ENCODE data around the gene ZNF746.

Gene ZNF746

GRCh38 chr7:149525280-149525679 lies 27.7 kb upstream of the ZNF746 start:
- Histone ChIP-seq H3K4me3 (no peak overlapping the region), H3K27ac (no peak overlapping the region)
- TF ChIP-seq CTCF (IDR thresholded peaks at IDR 0.05), result no peak
- no peak for DNase-seq (ENCODE audit: low spot score)

DNA sequence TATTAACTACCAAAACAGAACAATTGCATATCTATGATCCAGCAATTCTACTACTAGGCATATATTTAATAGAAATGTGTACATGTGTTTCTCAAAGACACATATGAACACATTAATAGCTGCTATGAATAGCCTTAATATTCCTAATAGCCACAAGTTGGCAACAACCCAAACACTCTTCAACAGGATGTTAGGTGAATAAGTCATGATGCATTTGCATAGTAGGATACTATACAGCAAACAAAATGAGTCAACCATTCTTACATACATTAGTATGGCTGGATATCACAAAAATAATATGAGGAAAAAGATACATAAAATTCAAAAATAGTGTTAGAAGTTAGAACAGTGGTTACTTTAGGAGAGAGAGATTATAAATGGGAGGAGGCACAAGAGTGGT lies 26.8 kb upstream of the ZNF746 start:
- no peak for DNase-seq (ENCODE audit: low spot score)
- TF ChIP-seq CTCF (IDR thresholded peaks at IDR 0.05), result no peak
- H3K27ac ChIP-seq, result no peak overlapping the region
- no peak overlapping the region for H3K4me3 ChIP-seq

DNA sequence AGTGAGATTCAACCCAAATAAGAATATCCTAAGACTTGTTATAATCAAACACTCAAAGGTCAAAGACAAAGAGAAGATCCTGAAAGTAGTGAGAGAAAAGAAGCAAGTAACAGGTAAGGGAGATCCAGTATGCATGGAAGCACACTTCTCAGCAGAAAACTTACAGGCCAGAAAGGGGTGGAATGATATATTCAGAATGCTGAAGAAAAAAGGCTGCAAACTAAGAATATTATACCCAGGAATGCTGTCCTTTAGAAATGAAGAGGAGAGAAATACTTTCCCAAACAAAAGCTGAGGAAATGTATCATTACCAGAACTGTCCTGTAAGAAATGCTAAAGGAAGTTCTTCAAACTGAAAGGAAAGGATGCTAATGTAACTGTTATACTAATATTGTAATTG lies 12.6 kb upstream of the ZNF746 start:
- TF ChIP-seq CTCF (IDR thresholded peaks at IDR 0.05), result no peak
- no peak overlapping the region for H3K4me3 ChIP-seq
- no peak for DNase-seq (ENCODE audit: low spot score)
- H3K27ac ChIP-seq, result no peak overlapping the region

GRCh38 chr7:149509774-149510173 lies 12.2 kb upstream of the ZNF746 start:
- no peak overlapping the region for H3K4me3 ChIP-seq
- H3K27ac ChIP-seq, result no peak overlapping the region
- DNase-seq (ENCODE audit: low spot score), result no peak
- TF ChIP-seq CTCF (IDR thresholded peaks at IDR 0.05), result no peak

DNA sequence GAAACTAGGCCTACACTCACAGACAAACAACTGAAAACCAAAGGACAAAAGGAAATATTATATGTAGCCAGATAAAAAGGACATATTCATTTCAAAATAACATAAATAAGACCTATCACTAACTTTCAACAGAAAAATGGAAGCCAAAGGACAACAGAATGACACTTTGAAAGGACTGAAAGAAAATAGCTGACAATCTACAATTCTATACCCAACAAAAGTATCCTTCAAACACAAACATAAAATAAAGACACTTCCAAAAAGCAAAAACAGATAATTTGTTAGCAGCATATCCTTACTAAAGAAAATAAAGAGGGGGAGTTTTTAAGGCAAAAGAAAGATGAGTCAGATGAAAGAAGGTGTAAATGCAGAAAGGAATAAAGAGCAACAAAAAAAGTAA lies 7.9 kb upstream of the ZNF746 start:
- no peak overlapping the region for H3K4me3 ChIP-seq
- H3K27ac ChIP-seq, result no peak overlapping the region
- no peak for TF ChIP-seq CTCF (IDR thresholded peaks at IDR 0.05)
- DNase-seq (ENCODE audit: low spot score), result no peak

- TF ChIP-seq CTCF (IDR thresholded peaks at IDR 0.05), result no peak
- Histone ChIP-seq H3K27ac (no peak overlapping the region), H3K4me3 (no peak overlapping the region)
- DNase-seq (ENCODE audit: low spot score), result no peak
These were observed 4.0 kb upstream of the ZNF746 start for GRCh38 chr7:149501651-149502050.

DNA sequence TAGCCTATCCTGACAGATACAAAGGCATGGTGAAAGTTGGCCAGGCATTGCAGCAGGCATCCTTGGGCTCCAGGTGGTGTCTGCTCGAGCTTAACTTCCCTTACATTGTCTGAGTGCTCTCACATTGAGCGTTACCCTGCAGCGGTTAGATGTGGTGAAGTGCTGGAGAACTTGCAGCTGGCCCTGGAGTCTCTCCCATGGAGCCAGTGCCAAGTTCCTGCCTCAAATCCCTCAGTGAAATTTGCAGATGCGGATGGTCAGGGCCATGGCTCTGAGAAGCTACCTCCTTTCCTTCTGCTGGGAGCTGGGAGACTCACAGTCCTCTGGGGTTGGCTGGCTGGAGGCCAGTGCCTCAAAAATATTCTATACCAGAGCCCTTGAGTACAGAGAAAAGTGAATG lies 3.3 kb upstream of the ZNF746 start:
- no peak overlapping the region for H3K4me3 ChIP-seq
- DNase-seq (ENCODE audit: low spot score), result no peak
- TF ChIP-seq CTCF (IDR thresholded peaks at IDR 0.05), result no peak
- no peak overlapping the region for H3K27ac ChIP-seq
